ENCODE measurements around the gene TRIM63.

DNA sequence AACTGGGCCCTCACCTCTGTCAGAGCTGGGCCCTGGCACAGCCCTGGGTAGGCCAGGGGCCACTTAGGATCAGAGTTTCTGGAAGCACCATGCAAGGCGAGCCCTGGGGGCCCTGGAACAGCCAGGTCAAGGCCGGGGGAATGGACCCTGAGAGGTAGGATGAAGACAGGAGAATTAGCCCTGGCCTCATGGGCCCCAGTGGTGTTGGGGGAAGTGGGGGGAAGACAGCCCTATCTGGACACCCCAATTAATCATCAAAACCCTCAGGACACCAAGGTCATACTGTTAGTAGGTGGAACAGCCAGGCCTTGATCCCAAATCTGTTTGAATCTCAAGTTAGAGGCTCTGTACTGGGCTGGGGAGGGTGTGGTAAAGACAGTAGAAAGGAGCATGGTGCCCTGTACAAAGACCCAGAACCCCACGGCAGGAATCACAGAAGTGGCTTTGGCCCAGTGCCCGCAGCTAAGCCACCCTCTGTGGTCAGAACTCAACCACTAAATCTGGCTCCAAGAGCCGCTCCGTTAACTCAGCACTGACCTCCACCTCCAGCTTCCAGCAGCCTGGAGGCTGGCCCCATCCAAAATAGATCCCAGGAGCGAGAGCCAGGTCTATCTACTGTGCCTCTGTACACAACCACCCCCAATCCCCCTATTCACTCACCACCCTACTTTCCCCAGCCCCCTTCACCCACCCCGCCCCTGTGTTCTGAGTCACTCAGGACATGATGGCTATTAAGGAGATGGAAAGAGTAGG lies 14.0 kb upstream of the TRIM63 start:
- TF ChIP-seq POLR2A (conservative IDR thresholded peaks at IDR 0.05) (no peak), ZBTB33 (CRISPR knock-in tag; IDR thresholded peaks at IDR 0.05) (no peak), HDAC3 (IDR thresholded peaks at IDR 0.05; ENCODE audit: borderline replicate concordance, partially characterized antibody) (no peak)
- TF ChIP-seq, protein P1, sequence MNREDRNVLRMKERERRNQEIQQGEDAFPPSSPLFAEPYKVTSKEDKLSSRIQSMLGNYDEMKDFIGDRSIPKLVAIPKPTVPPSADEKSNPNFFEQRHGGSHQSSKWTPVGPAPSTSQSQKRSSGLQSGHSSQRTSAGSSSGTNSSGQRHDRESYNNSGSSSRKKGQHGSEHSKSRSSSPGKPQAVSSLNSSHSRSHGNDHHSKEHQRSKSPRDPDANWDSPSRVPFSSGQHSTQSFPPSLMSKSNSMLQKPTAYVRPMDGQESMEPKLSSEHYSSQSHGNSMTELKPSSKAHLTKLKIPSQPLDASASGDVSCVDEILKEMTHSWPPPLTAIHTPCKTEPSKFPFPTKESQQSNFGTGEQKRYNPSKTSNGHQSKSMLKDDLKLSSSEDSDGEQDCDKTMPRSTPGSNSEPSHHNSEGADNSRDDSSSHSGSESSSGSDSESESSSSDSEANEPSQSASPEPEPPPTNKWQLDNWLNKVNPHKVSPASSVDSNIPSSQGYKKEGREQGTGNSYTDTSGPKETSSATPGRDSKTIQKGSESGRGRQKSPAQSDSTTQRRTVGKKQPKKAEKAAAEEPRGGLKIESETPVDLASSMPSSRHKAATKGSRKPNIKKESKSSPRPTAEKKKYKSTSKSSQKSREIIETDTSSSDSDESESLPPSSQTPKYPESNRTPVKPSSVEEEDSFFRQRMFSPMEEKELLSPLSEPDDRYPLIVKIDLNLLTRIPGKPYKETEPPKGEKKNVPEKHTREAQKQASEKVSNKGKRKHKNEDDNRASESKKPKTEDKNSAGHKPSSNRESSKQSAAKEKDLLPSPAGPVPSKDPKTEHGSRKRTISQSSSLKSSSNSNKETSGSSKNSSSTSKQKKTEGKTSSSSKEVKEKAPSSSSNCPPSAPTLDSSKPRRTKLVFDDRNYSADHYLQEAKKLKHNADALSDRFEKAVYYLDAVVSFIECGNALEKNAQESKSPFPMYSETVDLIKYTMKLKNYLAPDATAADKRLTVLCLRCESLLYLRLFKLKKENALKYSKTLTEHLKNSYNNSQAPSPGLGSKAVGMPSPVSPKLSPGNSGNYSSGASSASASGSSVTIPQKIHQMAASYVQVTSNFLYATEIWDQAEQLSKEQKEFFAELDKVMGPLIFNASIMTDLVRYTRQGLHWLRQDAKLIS (CRISPR knock-in tag; IDR thresholded peaks at IDR 0.05), result no peak
- TF ChIP-seq, protein P2, sequence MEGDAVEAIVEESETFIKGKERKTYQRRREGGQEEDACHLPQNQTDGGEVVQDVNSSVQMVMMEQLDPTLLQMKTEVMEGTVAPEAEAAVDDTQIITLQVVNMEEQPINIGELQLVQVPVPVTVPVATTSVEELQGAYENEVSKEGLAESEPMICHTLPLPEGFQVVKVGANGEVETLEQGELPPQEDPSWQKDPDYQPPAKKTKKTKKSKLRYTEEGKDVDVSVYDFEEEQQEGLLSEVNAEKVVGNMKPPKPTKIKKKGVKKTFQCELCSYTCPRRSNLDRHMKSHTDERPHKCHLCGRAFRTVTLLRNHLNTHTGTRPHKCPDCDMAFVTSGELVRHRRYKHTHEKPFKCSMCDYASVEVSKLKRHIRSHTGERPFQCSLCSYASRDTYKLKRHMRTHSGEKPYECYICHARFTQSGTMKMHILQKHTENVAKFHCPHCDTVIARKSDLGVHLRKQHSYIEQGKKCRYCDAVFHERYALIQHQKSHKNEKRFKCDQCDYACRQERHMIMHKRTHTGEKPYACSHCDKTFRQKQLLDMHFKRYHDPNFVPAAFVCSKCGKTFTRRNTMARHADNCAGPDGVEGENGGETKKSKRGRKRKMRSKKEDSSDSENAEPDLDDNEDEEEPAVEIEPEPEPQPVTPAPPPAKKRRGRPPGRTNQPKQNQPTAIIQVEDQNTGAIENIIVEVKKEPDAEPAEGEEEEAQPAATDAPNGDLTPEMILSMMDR (IDR thresholded peaks at IDR 0.05 in 2 of 3, conservative IDR thresholded peaks at IDR 0.05 in 1 of 3; ENCODE audit: insufficient read depth in 2 of 3, low read depth in 1 of 3, low read length in 3 of 3), result no peak
- TF ChIP-seq, protein P3, sequence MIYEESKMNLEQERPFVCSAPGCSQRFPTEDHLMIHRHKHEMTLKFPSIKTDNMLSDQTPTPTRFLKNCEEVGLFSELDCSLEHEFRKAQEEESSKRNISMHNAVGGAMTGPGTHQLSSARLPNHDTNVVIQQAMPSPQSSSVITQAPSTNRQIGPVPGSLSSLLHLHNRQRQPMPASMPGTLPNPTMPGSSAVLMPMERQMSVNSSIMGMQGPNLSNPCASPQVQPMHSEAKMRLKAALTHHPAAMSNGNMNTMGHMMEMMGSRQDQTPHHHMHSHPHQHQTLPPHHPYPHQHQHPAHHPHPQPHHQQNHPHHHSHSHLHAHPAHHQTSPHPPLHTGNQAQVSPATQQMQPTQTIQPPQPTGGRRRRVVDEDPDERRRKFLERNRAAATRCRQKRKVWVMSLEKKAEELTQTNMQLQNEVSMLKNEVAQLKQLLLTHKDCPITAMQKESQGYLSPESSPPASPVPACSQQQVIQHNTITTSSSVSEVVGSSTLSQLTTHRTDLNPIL (CRISPR knock-in tag; IDR thresholded peaks at IDR 0.05), result no peak
